Stimulated activated CD4-positive, alpha-beta T cell treated with anti-CD3 and anti-CD28 coated beads, Interleukin-12 subunit alpha, Interleukin-12 subunit beta, amount 100 ng/mL, for 24 hours (primary cell): ENCODE data around the gene ADRA2B.
A peak's percentile ranks its signal among the peaks of the same experiment; 100 is the strongest.
"Not testable (repeated sequence)": the region's sequence is repeated elsewhere in the genome, so short reads cannot be mapped to it uniquely, and the experiment has no call there.

Experiments used
- DNase-seq, 2 experiments: peaks; one replicate each; pipeline ENCODE4 v3.0.0-alpha.2; 2020; ENCODE audit warnings: low read depth in 2 of 2

ADRA2B gene

DNA sequence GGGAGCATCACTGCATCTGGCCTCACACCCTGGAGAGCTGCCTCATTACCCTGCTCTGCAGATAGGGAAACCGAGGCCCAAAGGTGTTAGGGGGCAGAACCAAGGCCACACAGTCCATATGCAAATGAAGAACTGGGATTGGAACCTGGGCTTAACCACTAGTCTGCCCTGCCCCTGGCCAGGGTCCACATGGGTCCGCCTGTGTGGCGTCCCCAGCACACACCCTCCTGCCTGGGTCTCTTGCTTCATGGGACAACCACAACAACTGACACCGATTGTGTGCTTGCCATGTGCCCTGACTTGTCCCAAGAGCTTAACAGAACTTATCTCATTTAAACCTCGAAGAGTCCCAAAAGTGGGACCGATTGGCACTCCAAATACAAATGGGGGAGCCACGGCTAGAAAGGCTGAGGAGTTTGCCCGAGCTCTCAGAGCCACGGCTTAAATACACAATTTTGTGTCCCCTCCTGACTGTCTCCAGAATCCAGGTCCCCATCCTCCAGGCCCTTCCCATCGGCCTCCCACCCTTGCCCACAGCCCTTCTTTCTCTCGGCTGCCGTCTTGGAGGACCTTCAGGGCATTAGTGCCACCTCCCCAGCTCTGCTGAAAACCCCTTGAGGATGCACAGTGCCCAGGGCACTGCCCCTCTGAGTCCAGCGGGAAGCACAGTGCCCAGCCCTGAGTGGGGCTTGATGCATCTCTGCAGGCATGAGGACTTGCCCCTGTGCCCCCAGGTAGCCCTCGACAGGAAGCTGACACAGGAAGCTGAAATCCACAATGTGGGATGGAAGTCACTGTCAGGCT lies 34.6 kb upstream of the ADRA2B start:
- DNase-seq = no peak

DNA sequence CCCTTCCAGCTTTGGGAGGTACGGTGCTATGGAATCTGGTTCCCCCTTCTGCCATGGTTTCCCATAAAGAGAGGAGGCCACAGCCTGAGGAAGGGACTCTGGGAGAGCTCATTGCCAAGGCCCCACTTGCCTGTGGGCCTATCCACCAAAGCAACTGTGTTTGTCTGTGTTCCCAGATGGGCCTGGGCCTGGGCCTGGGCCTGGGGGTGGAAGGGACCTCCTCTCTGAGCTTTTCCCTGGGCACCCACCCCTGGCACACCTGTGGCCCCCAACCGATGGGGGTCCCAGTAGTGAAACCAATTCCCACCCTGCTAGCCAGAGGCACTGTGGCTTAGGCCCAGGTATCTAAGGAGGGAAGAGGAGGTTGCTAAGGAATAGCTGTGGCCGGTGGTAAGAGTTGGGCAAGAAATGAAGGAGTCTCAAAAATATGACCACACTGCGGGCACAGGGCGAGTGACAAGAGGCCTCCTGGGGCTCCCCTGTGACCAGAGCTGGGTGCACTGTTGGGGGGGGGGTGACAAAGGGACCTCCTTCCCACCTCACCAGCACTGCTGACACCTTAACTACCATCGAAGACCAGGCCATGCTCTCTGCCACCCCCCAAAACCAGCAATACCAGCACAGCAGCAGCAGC lies 33.8 kb upstream of the ADRA2B start:
- no peak for DNase-seq

DNA sequence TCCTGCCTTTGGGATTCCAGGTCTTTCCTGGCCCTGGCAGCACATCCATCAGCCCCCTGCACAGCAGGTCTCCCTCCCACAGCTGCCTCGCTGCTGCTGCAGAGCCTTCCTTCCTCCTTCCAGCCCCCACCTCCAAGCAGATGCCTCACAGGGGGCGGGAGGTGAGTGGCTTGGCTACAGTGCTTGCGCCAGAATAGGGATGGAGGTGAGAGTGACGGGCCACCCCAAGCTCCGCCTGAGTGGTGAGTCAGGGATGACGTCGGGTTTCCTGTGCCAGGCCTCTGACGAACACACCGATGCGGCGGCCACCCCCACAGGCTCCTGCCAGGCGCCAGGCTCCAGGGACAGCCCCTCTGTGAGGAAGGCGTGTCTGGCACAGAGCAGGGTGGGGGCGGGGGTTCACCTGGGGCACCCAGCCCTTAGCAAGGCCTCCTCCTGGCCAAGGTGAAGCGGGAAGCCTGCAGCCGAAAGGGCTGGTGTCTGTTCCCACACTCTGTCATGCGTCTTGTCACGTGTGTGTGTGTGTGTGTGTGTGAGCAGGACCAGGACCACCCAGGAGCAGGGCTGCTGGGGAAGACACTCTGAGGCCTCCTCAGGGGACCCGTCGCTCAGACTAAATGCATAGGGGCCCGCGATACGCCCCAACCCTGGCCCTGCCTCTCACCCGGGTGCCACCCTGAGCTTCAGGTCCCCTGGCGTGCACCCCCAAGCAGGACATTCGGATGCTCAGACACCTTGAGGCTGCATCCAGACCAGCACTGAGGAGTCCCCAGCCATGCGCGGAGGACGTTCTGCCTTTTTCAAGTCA lies 32.2 kb upstream of the ADRA2B start:
- DNase-seq = peak; percentile 96 to 97

DNA sequence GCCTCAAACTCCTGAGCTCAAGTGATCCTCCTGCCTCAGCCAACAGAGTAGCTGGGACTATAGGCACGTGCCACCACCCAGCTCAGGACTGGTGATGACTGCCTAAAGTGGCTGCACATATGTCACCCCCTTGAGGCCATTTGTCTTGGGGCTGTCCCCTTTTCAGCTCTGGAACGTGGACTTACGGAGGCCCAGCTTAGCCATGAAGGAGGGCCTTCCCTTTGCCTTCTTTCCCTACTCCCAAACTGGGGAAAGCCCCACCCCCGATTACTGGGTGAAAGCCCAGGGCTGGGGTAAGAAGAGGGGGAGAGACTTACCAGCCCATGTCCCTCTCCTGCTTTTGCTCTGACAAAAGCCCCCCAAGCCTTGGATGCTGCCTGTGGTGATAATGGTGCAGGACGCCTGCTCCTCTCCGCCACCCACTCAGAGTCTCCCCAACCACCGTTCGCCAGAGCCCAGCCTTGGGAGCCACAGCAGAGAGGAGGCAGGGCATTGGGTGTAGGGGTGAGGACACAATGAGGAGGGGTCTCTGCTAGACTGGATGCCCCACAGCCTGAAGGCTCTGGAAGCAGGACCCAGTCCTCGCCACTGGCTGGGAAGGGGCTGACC lies 31.3 kb upstream of the ADRA2B start:
- no peak for DNase-seq

DNA sequence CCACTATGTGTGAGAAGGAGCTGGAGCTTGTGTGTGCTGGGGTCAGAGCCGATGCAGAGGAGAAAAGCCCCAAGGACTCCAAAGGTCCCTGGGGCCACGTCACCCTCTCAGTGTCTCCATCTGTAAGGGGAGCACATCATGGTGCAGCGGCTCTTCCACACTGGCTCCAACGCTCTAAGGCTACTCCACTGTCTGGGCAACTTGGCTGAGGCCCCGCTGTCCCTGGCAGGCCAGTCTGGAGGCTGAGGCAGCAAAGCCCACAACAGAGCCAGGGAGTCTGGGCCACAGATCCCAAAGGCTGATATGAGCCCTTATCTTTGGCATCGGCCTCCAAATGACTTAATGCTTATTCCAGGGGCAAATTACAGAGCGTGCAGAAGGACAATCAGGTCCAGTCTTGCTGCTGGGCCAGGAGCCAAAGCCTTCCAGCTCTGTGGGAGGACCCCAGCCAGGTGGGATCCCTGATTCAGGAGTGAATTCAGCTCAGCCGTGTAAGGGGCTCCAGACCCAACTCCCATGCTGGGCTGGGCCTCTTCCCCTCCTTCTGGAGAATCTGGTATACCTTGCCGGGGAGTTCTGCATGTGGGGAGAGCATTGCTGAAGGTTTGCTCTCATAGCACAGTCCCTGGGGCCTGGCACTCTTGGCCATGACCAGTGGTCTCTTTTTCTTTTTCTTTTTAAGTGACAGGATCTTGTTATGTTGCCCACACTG lies 30.7 kb upstream of the ADRA2B start:
- DNase-seq = no peak

GRCh38 chr2:96146153-96146880 lies 29.9 kb upstream of the ADRA2B start:
- DNase-seq = peak; percentile 81 to 88

- peak in 1 of 2 experiments; percentile 34 for DNase-seq
These were observed 29.4 kb upstream of the ADRA2B start for GRCh38 chr2:96145848-96146152.

DNA sequence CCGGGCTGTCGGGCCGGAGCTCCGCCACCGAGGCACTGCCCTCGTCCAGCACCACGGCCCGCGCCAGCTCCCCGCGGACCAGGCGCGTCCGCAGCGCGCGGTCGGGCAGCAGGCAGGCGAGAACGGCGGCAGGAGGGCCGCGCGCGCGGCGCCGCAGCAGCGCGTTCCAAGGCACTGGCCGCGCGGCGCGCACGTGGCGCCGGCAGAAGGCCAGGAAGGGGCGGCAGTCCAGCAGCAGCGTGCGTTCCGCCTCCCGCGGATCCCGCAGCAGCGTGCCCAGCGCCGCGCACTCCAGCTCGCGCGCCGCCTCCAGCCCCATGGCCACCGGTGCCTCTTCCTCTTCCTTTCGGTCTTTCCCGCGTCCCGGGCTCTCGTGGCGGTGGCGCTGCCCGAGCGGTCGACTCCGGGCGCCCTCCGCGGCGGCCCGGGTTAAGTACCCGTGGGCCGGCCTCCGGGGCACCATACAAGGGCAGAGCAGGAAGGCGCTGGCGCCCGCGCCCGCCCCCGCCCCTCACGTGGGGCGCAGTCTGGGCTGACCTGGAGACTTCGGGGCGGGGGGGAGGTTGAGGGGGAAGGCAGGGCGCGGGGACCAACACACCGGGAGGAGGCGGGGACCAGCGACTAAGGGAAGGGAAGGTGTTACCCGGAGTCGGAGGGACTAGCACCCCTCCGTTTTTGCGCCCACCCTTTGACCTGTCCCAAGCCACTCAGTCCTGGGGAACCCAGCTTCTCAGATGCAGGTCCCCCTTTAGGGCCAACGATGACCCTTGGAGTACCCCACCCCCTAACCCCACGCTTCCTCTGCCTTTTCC lies 28.9 kb upstream of the ADRA2B start, which contains the start of gene DUSP2:
TSS of gene DUSP2 (minus strand) at position 405 of the 812 bp plus-strand sequence. CDS start at position 319, 86 bp downstream.
- DNase-seq = peak; percentile 91 to 92

DNA sequence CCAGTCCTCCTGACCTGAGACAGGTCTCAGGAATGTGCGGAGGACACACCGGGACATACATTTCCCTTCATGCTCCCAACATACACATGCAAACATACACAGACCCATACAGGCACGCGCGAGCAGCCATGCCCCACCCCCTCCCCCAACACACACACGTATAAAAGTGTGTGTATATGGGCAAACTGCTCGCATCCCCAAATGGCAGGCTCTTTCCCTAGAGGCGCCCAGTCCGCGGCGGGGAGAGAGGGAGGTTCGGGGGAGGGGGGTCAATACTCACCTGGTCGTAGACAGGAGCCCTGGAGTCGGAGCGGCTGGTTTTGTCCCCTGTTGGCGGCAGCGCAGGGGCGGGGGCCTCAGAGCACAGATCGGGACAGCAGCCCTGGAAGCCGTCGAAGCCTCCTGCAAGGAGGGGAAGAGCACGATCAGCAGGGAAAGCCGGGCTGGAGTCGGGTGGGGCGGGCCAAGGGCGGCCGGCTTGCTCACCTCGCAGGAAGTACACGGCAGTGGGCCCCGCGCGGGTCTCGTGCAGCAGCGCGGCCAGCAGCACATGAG lies 28.2 kb upstream of the ADRA2B start:
- peak in 1 of 2 experiments; percentile 48 for DNase-seq

DNA sequence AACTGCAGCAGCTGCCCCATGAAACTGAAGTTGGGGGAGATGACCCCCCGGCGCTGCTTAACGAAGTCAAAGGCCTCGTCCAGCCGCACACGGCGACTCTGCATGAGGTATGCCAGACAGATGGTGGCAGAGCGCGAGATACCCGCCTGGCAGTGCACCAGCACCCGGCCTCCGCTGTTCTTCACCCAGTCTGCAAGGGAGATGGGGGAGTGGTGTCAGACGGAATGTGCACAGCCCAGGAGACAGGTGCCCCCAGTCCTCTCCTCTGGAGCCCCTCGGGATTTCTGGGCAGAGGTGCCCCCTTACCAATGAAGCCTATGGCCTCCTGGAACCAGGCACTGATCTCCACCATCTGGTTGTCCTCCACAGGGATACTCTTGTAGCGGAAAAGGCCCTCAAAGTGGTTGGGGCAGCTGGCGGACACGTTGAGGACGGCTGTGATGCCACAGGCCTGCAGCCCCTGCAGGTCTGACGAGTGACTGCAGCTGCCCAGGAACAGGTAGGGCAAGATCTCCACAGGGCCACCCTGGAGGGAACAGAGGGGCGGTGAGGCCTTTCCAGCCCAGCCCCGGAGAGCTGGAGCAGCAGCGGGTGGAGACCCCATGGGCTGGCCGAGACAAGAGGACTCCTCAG lies 27.6 kb upstream of the ADRA2B start:
- DNase-seq = peak in 1 of 2 experiments; percentile 36

GRCh38 chr2:96143231-96143847 lies 27.0 kb upstream of the ADRA2B start:
- DNase-seq = peak in 1 of 2 experiments; percentile 34

DNA sequence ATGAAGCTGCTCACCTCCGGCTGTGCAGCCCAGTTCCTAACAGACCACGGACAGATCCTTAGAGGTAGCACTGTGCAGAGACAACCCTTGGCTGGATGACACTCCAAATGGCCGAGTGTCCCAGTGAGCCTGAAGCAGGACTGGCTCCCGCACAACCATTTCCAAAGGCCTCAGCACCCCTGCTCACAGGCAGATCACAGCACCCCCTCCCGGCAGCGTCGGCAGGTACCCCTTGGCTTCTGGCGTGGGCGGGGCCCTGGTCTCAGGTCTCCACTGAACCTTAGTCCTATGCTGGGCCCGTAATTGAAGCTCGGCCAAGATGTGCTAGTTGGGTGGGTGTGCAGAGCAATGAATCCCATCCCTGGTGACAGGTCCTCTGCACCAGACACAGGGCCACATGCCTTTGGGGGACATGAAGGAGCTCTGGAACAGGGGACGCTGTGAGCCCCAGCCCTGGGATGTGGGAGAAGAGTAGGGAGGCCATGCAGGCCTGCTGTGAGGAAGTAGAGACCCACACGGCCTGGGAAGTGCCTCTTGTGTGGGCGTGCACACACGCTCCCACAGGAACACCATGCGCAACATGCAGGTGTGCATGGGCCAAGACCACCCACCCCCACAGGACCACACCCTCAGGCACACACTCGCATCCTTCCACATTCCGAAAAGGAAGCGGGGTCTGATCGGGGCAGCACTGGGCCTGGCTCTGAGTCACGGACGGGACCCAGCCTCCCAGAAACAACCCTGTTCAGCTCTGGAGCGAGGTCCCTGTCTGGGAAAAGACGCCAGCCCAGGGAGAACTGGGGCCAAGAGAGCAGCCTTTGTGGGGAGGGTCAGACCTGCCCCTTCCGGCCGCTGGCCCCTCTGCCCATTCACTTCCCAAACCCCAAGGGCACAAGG lies 26.1 kb upstream of the ADRA2B start:
- peak in 1 of 2 experiments; percentile 81 for DNase-seq

GRCh38 chr2:96141624-96141967 lies 25.2 kb upstream of the ADRA2B start:
- not testable (repeated sequence) for DNase-seq

- no peak for DNase-seq
These were observed 24.7 kb upstream of the ADRA2B start for GRCh38 chr2:96140941-96141623.

GRCh38 chr2:96139181-96139758 lies 22.9 kb upstream of the ADRA2B start:
- no peak for DNase-seq
